ENCODE data around the gene COL5A1. TPM values are rescaled to one million over a fixed set of nuclear protein-coding genes. Genes with fewer than 3 reads are reported as not detected.
A peak's percentile ranks its signal among the peaks of the same experiment; 100 is the strongest.

Gene COL5A1
- total RNA-seq, 4 donors from 2014 or later = 13.3 to 55.0 (median 27.0) TPM

GRCh38 chr9:134847752-134848432, 206.3 kb downstream of the COL5A1 start:
- ATAC-seq (ENCODE audit: low FRiP score) = peak; percentile 28
- no peak for TF ChIP-seq CTCF (IDR thresholded peaks at IDR 0.05)
- DNase-seq (ENCODE audit: low spot score) = no peak

GRCh38 chr9:134848504-134848903, 206.9 kb downstream of the COL5A1 start:
- ATAC-seq (ENCODE audit: low FRiP score) = no peak
- no peak for DNase-seq (ENCODE audit: low spot score)
- TF ChIP-seq CTCF (IDR thresholded peaks at IDR 0.05) = no peak

- no peak for ATAC-seq (ENCODE audit: low FRiP score)
- no peak for DNase-seq (ENCODE audit: low spot score)
- no peak for TF ChIP-seq CTCF (IDR thresholded peaks at IDR 0.05)
Observed at GRCh38 chr9:134850611-134851010, 209.0 kb downstream of the COL5A1 start.

GRCh38 chr9:134851020-134851419, 209.4 kb downstream of the COL5A1 start:
- ATAC-seq (ENCODE audit: low FRiP score) = no peak
- TF ChIP-seq CTCF (IDR thresholded peaks at IDR 0.05) = no peak
- DNase-seq (ENCODE audit: low spot score) = no peak

- no peak for ATAC-seq (ENCODE audit: low FRiP score)
- no peak for TF ChIP-seq CTCF (IDR thresholded peaks at IDR 0.05)
- DNase-seq (ENCODE audit: low spot score) = no peak
Observed at GRCh38 chr9:134852906-134853654, 211.5 kb downstream of the COL5A1 start.

- DNase-seq (ENCODE audit: low spot score) (no peak), ATAC-seq (ENCODE audit: low FRiP score) (no peak)
- no peak for TF ChIP-seq CTCF (IDR thresholded peaks at IDR 0.05)
Observed at GRCh38 chr9:134853893-134854292, 212.3 kb downstream of the COL5A1 start.

GRCh38 chr9:134854541-134854981, 213.0 kb downstream of the COL5A1 start:
- TF ChIP-seq CTCF (IDR thresholded peaks at IDR 0.05) = no peak
- no peak for DNase-seq (ENCODE audit: low spot score)
- ATAC-seq (ENCODE audit: low FRiP score) = no peak
